Natural killer cell (primary cell): Measurements from ENCODE around the gene CCDC102A. TPM values are rescaled to one million over a fixed set of nuclear protein-coding genes. Genes with fewer than 3 reads are reported as not detected.
A peak's percentile ranks its signal among the peaks of the same experiment; 100 is the strongest.

Source experiments
- ATAC-seq, 3 donors: fragments of 150-1000 bp in 2 of 3; fragments of 200-7000 bp in 1 of 3; cut with Tn5 transposase; 1 replicate in 1 of 3; 2 replicates in 2 of 3; pipeline ENCODE4 v1.10.0; 2021; ENCODE audit warnings: mild to moderate bottlenecking in 2 of 3, moderate library complexity in 2 of 3
- DNase-seq, 2 donors: peaks; one replicate each; pipeline versions ENCODE4 v3.0.0 to v3.0.0-alpha.2; 2013 to 2021; ENCODE audit warnings: mixed read lengths in 1 of 2
- H3K27ac ChIP-seq: one replicate; pipeline ENCODE4 v1.5.1; 2013; ENCODE audit warnings: mild to moderate bottlenecking, low read length
- H3K27me3 ChIP-seq: one replicate; pipeline ENCODE4 v1.6.1; 2013; ENCODE audit warnings: low read length; ENCODE audit not compliant: control insufficient read depth, insufficient read depth
- H3K36me3 ChIP-seq: one replicate; pipeline ENCODE4 v1.6.1; 2013; ENCODE audit warnings: low read length; ENCODE audit not compliant: control insufficient read depth, insufficient read depth
- H3K4me1 ChIP-seq: one replicate; pipeline ENCODE4 v1.6.1; 2013; ENCODE audit warnings: low read length; ENCODE audit not compliant: control insufficient read depth, insufficient read depth
- H3K4me3 ChIP-seq: one replicate; pipeline ENCODE4 v1.5.1; 2013; ENCODE audit warnings: low read length
- H3K9me3 ChIP-seq: one replicate; pipeline ENCODE4 v1.6.1; 2013; ENCODE audit warnings: low read length; ENCODE audit not compliant: control insufficient read depth, insufficient read depth
- H3K27ac Mint-ChIP-seq, 2 donors: one replicate each; pipeline ENCODE4 v1.8.0; 2022; ENCODE audit warnings: mild to moderate bottlenecking in 2 of 2, mixed read lengths in 2 of 2, moderate library complexity in 1 of 2
- H3K27me3 Mint-ChIP-seq, 2 donors: one replicate each; pipeline ENCODE4 v1.8.0; 2022; ENCODE audit warnings: low read depth in 2 of 2, mixed read lengths in 2 of 2
- H3K36me3 Mint-ChIP-seq: one replicate; pipeline ENCODE4 v1.8.0; 2022; ENCODE audit warnings: mixed read lengths
- H3K4me1 Mint-ChIP-seq, 2 donors: one replicate each; pipeline ENCODE4 v1.8.0; 2022; ENCODE audit warnings: mixed read lengths in 2 of 2
- H3K4me3 Mint-ChIP-seq: one replicate; pipeline ENCODE4 v1.8.0; 2022; ENCODE audit warnings: mild to moderate bottlenecking, moderate library complexity, mixed read lengths
- H3K9me3 Mint-ChIP-seq, 2 donors: one replicate each; pipeline ENCODE4 v1.8.0; 2022; ENCODE audit warnings: mixed read lengths in 2 of 2
- WGBS: methylation state at CpG from one replicate; pipeline ENCODE4 v1.1.7; 2013; ENCODE audit warnings: missing lambda C conversion rate; ENCODE audit not compliant: insufficient coverage; 5-methylcytosine and 5-hydroxymethylcytosine counted together
- intact Hi-C: fragments of 100-400 bp; cut with micrococcal nuclease; formaldehyde crosslinking; loops from one replicate; pipeline ENCODE4 v1.14.2; 2022
- total RNA-seq, 4 donors: library from RNA; stranded (reverse); fragments of 120-200 nt in 1 of 4; gene quantifications; one replicate each; pipeline versions ENCODE4 v1.2.3 to v1.2.4, GENCODE V29; 2013 to 2022
- TF ChIP-seq, protein P1 (sequence below): fragments of 200-600 bp; IDR thresholded peaks from one replicate; pipeline ENCODE4 v1.8.0; 2022; ENCODE audit warnings: antibody characterized with exemption

The CCDC102A gene
- total RNA-seq, 3 donors from 2014 or later (not counting 1 experiment from before 2014, with no cell fraction given) = 15.5 to 24.4 (median 17.1) TPM

DNA sequence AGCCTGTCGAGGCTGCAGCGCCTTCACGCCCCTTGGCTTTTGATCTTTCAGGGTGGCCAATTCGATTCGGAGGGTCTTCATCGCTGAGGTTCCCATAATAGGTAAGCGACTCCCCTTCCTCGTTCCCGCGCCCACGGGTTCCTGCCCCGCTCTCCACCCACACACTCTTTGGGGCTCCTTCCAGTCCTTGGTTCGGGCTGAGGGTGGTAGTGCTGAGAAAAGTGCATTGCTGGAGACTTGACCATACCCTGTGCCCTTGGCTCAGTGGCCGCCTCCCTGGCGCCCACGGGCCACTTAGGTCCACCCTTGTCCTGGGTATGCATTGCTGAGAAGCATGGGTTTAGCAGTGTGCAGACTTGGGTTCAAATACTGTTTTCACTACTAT is 73.4 kb downstream of the CCDC102A start:
- peaks cover 32 to 33% of the 10 kb centered on the region in 2 donors for H3K4me1 Mint-ChIP-seq
- 2% methylated on average over 16 of the region's 16 CpGs for WGBS
- peak in 1 of 3 donors; percentile 4 for ATAC-seq

DNA sequence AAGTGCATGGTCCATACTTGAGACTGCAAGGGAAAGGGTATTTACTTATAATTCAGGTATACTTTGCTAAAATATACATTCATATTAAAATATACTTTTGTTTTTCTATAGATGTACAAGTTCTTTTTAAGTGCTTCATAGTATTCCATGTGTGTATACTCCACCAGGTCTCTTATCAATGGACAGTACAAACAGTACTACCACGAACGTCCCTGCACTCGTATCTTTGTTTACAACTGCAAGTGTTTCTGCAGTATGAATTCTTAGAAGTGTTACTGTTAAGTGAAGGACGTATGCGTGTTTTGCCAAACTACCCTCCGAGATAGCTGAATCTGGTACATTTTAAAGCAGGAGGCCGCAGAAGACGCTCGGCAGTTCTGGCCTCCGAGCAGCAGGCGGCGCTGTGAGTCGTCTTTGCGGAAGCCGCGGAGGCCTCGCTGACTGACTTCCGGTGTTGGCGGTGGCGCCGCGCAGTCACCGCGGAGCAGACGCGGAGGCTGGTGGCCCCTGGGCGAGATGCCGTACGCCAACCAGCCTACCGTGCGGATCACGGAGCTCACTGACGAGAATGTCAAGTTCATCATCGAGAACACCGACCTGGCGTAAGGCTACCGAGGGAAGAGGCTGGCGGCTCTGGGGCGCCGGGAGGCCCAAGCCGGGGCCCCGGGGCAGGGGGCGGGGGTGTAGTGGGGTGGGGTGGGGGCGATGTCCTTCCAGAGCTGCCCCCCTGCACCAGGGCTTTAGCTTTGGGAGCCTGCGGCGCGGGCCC is 74.0 kb downstream of the CCDC102A start, which contains the start of gene POLR2C:
TSS of gene POLR2C (plus strand) at position 471 of the 769 bp plus-strand sequence. CDS start at position 517, 46 bp downstream.
- peak within 1 kb of the TSS; percentile 58 for H3K27ac ChIP-seq
- TF ChIP-seq, protein P1, sequence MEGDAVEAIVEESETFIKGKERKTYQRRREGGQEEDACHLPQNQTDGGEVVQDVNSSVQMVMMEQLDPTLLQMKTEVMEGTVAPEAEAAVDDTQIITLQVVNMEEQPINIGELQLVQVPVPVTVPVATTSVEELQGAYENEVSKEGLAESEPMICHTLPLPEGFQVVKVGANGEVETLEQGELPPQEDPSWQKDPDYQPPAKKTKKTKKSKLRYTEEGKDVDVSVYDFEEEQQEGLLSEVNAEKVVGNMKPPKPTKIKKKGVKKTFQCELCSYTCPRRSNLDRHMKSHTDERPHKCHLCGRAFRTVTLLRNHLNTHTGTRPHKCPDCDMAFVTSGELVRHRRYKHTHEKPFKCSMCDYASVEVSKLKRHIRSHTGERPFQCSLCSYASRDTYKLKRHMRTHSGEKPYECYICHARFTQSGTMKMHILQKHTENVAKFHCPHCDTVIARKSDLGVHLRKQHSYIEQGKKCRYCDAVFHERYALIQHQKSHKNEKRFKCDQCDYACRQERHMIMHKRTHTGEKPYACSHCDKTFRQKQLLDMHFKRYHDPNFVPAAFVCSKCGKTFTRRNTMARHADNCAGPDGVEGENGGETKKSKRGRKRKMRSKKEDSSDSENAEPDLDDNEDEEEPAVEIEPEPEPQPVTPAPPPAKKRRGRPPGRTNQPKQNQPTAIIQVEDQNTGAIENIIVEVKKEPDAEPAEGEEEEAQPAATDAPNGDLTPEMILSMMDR = peak; percentile 94
- Mint-ChIP-seq H3K27ac (peak within 1 kb of the TSS; percentile 90 to 94), H3K4me1 (peaks cover 32 to 33% of the 10 kb centered on the region in 2 donors), H3K9me3 (no peaks in the 10 kb centered on the region), H3K27me3 (no peaks in the 10 kb centered on the region), H3K36me3 (peaks cover 8% of the 10 kb centered on the region), H3K4me3 (peak within 1 kb of the TSS; percentile 100)
- intact Hi-C loops = loop anchor here (1.0 kb wide), 1 partner anchor 15 kb away; the partner anchor contains the start of genes CIAPIN1 and COQ9
- no peaks in the 10 kb centered on the region for H3K9me3 ChIP-seq
- no peaks in the 10 kb centered on the region for H3K27me3 ChIP-seq
- peak within 1 kb of the TSS; percentile 51 for H3K4me3 ChIP-seq
- DNase-seq (peak; percentile 94 to 96), ATAC-seq (peak; percentile 97 to 98 (median 98))
- H3K36me3 ChIP-seq = peaks cover 49% of the 10 kb centered on the region
- H3K4me1 ChIP-seq = peaks cover 12% of the 10 kb centered on the region
- 4% methylated on average over 46 of the region's 47 CpGs for WGBS

More for the DNA sequence above, 73.4 kb downstream of the CCDC102A start:
- intact Hi-C loops = loop anchor here (1.0 kb wide), 1 partner anchor 16 kb away; the partner anchor contains the start of genes CIAPIN1 and COQ9
- Histone ChIP-seq H3K4me3 (peak overlapping the region; percentile 51), H3K27me3 (no peaks in the 10 kb centered on the region), H3K36me3 (peaks cover 48% of the 10 kb centered on the region), H3K27ac (no peak overlapping the region), H3K9me3 (no peaks in the 10 kb centered on the region), H3K4me1 (peaks cover 12% of the 10 kb centered on the region)
- Mint-ChIP-seq H3K9me3 (no peaks in the 10 kb centered on the region), H3K27me3 (no peaks in the 10 kb centered on the region), H3K27ac (peak overlapping the region; percentile 90 to 94), H3K4me3 (peak overlapping the region; percentile 100), H3K36me3 (peaks cover 14% of the 10 kb centered on the region)
- TF ChIP-seq, protein P1 = no peak
- DNase-seq = no peak

Other genes with a start within 250 kb of the CCDC102A start
- gene CCL22, start 177.8 kb downstream of the CCDC102A start, total RNA-seq = under 1 TPM in 1 of 3 donors, not detected in 2; 0.14 TPM
- gene CX3CL1, start 164.1 kb downstream of the CCDC102A start, total RNA-seq = not detected
- gene CCL17, start 131.8 kb downstream of the CCDC102A start, total RNA-seq = not detected
- 10 to 100 TPM; 41.1 to 48.8 (median 42.9) TPM for gene CIAPIN1, start 89.2 kb downstream of the CCDC102A start, total RNA-seq
- 10 to 100 TPM; 16.9 to 30.2 (median 18.3) TPM for gene COQ9, start 89.1 kb downstream of the CCDC102A start, total RNA-seq
- gene POLR2C, start 73.9 kb downstream of the CCDC102A start, total RNA-seq = 10 to 100 TPM; 55.4 to 71.2 (median 66.7) TPM
- gene DOK4, start 50.1 kb downstream of the CCDC102A start, total RNA-seq = 1 to 10 TPM in 2 of 3 donors, under 1 TPM in 1; 0.75 to 2.5 (median 1.5) TPM
- gene ADGRG5, start 6.1 kb upstream of the CCDC102A start, total RNA-seq = 100 to 1,000 TPM in 1 of 3 donors, 10 to 100 TPM in 2; 83.2 to 118 (median 94.5) TPM
- gene ADGRG1, start 92.1 kb upstream of the CCDC102A start, total RNA-seq = 100 to 1,000 TPM; 830 to 949 (median 858) TPM
- 10 to 100 TPM; 16.6 to 57.3 (median 20.7) TPM for gene ADGRG3, start 131.7 kb upstream of the CCDC102A start, total RNA-seq
- under 1 TPM in 1 of 3 donors, not detected in 2; 0.33 TPM for gene DRC7, start 158.2 kb upstream of the CCDC102A start, total RNA-seq
- 10 to 100 TPM; 23.6 to 34.3 (median 29.7) TPM for gene KATNB1, start 199.2 kb upstream of the CCDC102A start, total RNA-seq